H9 (cell line): ENCODE measurements around the gene C1QTNF1. TPM values are rescaled to one million over a fixed set of nuclear protein-coding genes. Genes with fewer than 3 reads are reported as not detected.

Experiments used
- DNase-seq: peaks from one replicate; pipeline ENCODE4 v3.0.0-alpha.2; 2017
- H2AFZ ChIP-seq: one replicate; pipeline ENCODE4 v1.6.1; 2013; ENCODE audit warnings: mild to moderate bottlenecking, low read length, control low read depth, moderate library complexity
- H2AK5ac ChIP-seq: 2 replicates; pipeline ENCODE4 v1.6.1; 2013; ENCODE audit warnings: low read length, control low read depth, mixed read lengths; ENCODE audit not compliant: insufficient read length
- H2BK120ac ChIP-seq: one replicate; pipeline ENCODE4 v1.6.1; 2013; ENCODE audit warnings: low read depth, mild to moderate bottlenecking, low read length, control low read depth, inconsistent platforms; ENCODE audit not compliant: poor library complexity, severe bottlenecking
- H2BK12ac ChIP-seq: 2 replicates; pipeline ENCODE4 v1.6.1; 2013; ENCODE audit warnings: low read length, control low read depth, mixed read lengths, low read depth; ENCODE audit not compliant: insufficient read length
- H2BK15ac ChIP-seq: 2 replicates; pipeline ENCODE4 v1.6.1; 2013; ENCODE audit warnings: low read depth, low read length, control low read depth
- H2BK20ac ChIP-seq: one replicate; pipeline ENCODE4 v1.6.1; 2013; ENCODE audit warnings: low read depth, mild to moderate bottlenecking, low read length, control low read depth, inconsistent platforms; ENCODE audit not compliant: poor library complexity, severe bottlenecking
- H2BK5ac ChIP-seq: 2 replicates; pipeline ENCODE4 v1.6.1; 2013; ENCODE audit warnings: low read length, control low read depth, mixed read lengths; ENCODE audit not compliant: insufficient read length
- H3K14ac ChIP-seq: 2 replicates; pipeline ENCODE4 v1.6.1; 2013; ENCODE audit warnings: low read length, control low read depth; ENCODE audit not compliant: insufficient read depth
- H3K18ac ChIP-seq: 2 replicates; pipeline ENCODE4 v1.6.1; 2013; ENCODE audit warnings: low read depth, mild to moderate bottlenecking, mixed read lengths, low read length, control low read depth; ENCODE audit not compliant: insufficient read length
- H3K23ac ChIP-seq: 2 replicates; pipeline ENCODE4 v1.6.1; 2013; ENCODE audit warnings: low read length, control low read depth, mixed read lengths, low read depth; ENCODE audit not compliant: insufficient read length
- H3K23me2 ChIP-seq: 2 replicates; pipeline ENCODE4 v1.6.1; 2013; ENCODE audit warnings: low read depth, mild to moderate bottlenecking, mixed read lengths, low read length, control low read depth; ENCODE audit not compliant: insufficient read length, poor library complexity, severe bottlenecking
- H3K27ac ChIP-seq: 2 replicates; pipeline ENCODE4 v1.5.1; 2013; ENCODE audit warnings: low read length, control low read depth, mixed read lengths, low read depth; ENCODE audit not compliant: insufficient read length
- H3K27me3 ChIP-seq: 2 replicates; pipeline ENCODE4 v1.6.1; 2013; ENCODE audit warnings: low read length, control low read depth, inconsistent platforms; ENCODE audit not compliant: insufficient read depth
- H3K4ac ChIP-seq: 2 replicates; pipeline ENCODE4 v1.6.1; 2013; ENCODE audit warnings: low read depth, mild to moderate bottlenecking, control low read depth, inconsistent platforms, low read length, moderate library complexity
- H3K4me1 ChIP-seq: 2 replicates; pipeline ENCODE4 v1.6.1; 2013; ENCODE audit warnings: low read length, control low read depth, inconsistent platforms; ENCODE audit not compliant: insufficient read depth
- H3K4me2 ChIP-seq: 2 replicates; pipeline ENCODE4 v1.6.1; 2013; ENCODE audit warnings: low read length, control low read depth, mixed read lengths; ENCODE audit not compliant: insufficient read length, insufficient read depth
- H3K56ac ChIP-seq: 2 replicates; pipeline ENCODE4 v1.6.1; 2013; ENCODE audit warnings: low read depth, mild to moderate bottlenecking, mixed read lengths, low read length, control low read depth; ENCODE audit not compliant: insufficient read length
- H3K79me1 ChIP-seq: 2 replicates; pipeline ENCODE4 v1.6.1; 2013; ENCODE audit warnings: low read depth, mild to moderate bottlenecking, moderate library complexity, low read length, control low read depth, inconsistent platforms; ENCODE audit not compliant: insufficient read depth, poor library complexity, severe bottlenecking
- H3K79me2 ChIP-seq: 2 replicates; pipeline ENCODE4 v1.6.1; 2013; ENCODE audit warnings: low read length, control low read depth, inconsistent platforms; ENCODE audit not compliant: insufficient read depth
- H3K9ac ChIP-seq: 2 replicates; pipeline ENCODE4 v1.6.1; 2013; ENCODE audit warnings: low read length, control low read depth, mixed read lengths; ENCODE audit not compliant: insufficient read length; ENCODE audit errors: extremely low read depth
- H3K9me3 ChIP-seq: one replicate; pipeline ENCODE4 v1.6.1; 2013; ENCODE audit warnings: low read depth, low read length, inconsistent platforms; ENCODE audit not compliant: control insufficient read depth
- H3T11ph ChIP-seq: one replicate; pipeline ENCODE4 v1.6.1; 2013; ENCODE audit warnings: mild to moderate bottlenecking, low read length, control low read depth, inconsistent platforms
- H4K20me1 ChIP-seq: one replicate; pipeline ENCODE4 v1.6.1; 2013; ENCODE audit not compliant: control insufficient read depth, insufficient read length, insufficient read depth
- H4K5ac ChIP-seq: 2 replicates; pipeline ENCODE4 v1.6.1; 2013; ENCODE audit warnings: low read depth, mild to moderate bottlenecking, mixed read lengths, low read length, control low read depth; ENCODE audit not compliant: insufficient read length
- H4K8ac ChIP-seq: replicated peaks from 2 replicates; pipeline ENCODE4 v1.6.1; 2013; ENCODE audit warnings: low read length, control low read depth, mixed read lengths, low read depth; ENCODE audit not compliant: insufficient read length
- H4K91ac ChIP-seq: 2 replicates; pipeline ENCODE4 v1.6.1; 2013; ENCODE audit warnings: low read depth, mild to moderate bottlenecking, moderate library complexity, mixed read lengths, low read length, control low read depth; ENCODE audit not compliant: insufficient read length
- H3K27ac Mint-ChIP-seq, 3 experiments: 2 replicates in 2 of 3; 3 replicates in 1 of 3; pipeline ENCODE4 v1.8.0; 2020 to 2021; ENCODE audit warnings: mixed read lengths in 3 of 3, mild to moderate bottlenecking in 1 of 3, moderate library complexity in 1 of 3
- H3K27me3 Mint-ChIP-seq: 2 replicates; pipeline ENCODE4 v1.8.0; 2021; ENCODE audit warnings: low read depth, mild to moderate bottlenecking, moderate library complexity, mixed read lengths
- H3K36me3 Mint-ChIP-seq, 3 experiments: 2 replicates in 2 of 3; 3 replicates in 1 of 3; pipeline ENCODE4 v1.8.0; 2020 to 2021; ENCODE audit warnings: low read depth in 3 of 3, mixed read lengths in 3 of 3; ENCODE audit not compliant: insufficient read depth in 1 of 3
- H3K4me1 Mint-ChIP-seq, 2 experiments: 2 replicates each; pipeline ENCODE4 v1.8.0; 2020; ENCODE audit warnings: mixed read lengths in 2 of 2
- H3K4me3 Mint-ChIP-seq, 2 experiments: 2 replicates in 1 of 2; 3 replicates in 1 of 2; pipeline ENCODE4 v1.8.0; 2020 to 2021; ENCODE audit warnings: mild to moderate bottlenecking in 2 of 2, mixed read lengths in 2 of 2, moderate library complexity in 1 of 2
- H3K9me3 Mint-ChIP-seq, 2 experiments: 2 replicates in 1 of 2; 3 replicates in 1 of 2; pipeline ENCODE4 v1.8.0; 2020; ENCODE audit warnings: mild to moderate bottlenecking in 2 of 2, mixed read lengths in 2 of 2, moderate library complexity in 1 of 2
- CTCF ChIP-seq: fragments of 200-600 bp; sonication (generic); conservative IDR thresholded peaks from 3 replicates; pipeline ENCODE4 v1.8.0; 2021; ENCODE audit warnings: antibody characterized with exemption, mild to moderate bottlenecking
- WGBS: extraction: QIAGEN DNeasy Blood & Tissue Kit; methylation state at CpG from one replicate; pipeline ENCODE4 v1.1.7; 2013; ENCODE audit warnings: missing lambda C conversion rate, low lambda C conversion rate, mixed read lengths; ENCODE audit not compliant: insufficient read length; ENCODE audit errors: extremely low coverage; 5-methylcytosine and 5-hydroxymethylcytosine counted together
- total RNA-seq: library from RNA; stranded (reverse); gene quantifications from 2 replicates; pipeline ENCODE4 v1.2.1, GENCODE V29; 2021

The C1QTNF1 gene
- total RNA-seq, 1 experiment from 2014 or later = 0.96 TPM

DNA sequence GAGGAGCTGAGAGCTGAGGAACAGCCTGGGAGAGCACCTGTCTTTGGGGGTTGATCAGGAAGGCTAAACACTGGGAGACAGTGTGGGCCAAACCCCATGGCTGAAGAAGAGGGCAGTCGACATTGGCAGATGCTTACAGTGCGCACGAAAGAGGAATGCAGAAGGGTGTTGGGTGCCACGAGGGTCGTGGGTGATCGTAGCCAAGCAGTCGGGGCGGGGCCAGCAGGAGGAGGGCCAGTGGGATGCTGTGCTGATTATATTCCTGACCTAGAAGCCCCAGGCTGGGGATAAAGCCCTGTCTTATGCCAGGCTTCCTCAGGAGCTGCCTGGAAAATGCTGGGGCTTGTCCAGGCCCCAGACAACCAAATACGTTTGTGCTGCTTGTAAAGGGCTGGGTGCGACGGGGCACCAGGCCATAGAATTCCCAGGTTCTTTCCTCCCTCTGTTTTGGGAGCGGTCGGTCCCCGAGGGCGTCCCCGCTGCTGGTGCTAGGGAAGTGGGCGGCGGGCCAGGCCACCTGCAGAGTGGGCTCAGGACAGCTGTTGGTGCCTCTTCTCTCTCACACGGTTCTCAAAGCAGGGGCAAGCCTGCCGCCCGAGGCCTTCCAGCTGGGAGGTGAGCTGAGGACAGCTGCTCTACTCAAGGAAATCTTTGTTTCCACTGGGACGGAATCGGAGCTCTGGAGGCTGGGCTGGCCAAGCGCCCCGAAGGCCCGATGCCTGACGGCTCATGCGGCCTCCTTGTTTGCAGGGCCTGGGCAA lies 10.0 kb downstream of the C1QTNF1 start:
- no peak overlapping the region for H4K5ac ChIP-seq
- no peaks in the 10 kb centered on the region for H4K20me1 ChIP-seq
- no peaks in the 10 kb centered on the region for H3K79me1 ChIP-seq
- no peaks in the 10 kb centered on the region for H3K9me3 Mint-ChIP-seq
- no peak overlapping the region for H2AFZ ChIP-seq
- no peak overlapping the region for H2BK5ac ChIP-seq
- H3K4me2 ChIP-seq = no peak overlapping the region
- no peak overlapping the region for H3K56ac ChIP-seq
- no peak overlapping the region for H2BK12ac ChIP-seq
- no peak overlapping the region for H3T11ph ChIP-seq
- no peak overlapping the region for H2BK15ac ChIP-seq
- H3K18ac ChIP-seq = no peak overlapping the region
- no peaks in the 10 kb centered on the region for H3K4me1 ChIP-seq
- no peak overlapping the region; the same call in 1 of the 2 replicates for H3K14ac ChIP-seq
- H2BK20ac ChIP-seq = no peak overlapping the region
- no peak overlapping the region for H4K8ac ChIP-seq
- no peak for TF ChIP-seq CTCF
- peaks cover 3 to 8% of the 10 kb centered on the region in 2 experiments; a peak in 2 of 4 replicates for H3K4me1 Mint-ChIP-seq
- WGBS = no CpG with 5 or more reads among the region's 28 CpGs
- H3K27me3 ChIP-seq = no peaks in the 10 kb centered on the region
- no peaks in the 10 kb centered on the region for H3K36me3 Mint-ChIP-seq
- no peak overlapping the region for H3K4me3 Mint-ChIP-seq
- no peak overlapping the region for H3K4ac ChIP-seq
- H3K79me2 ChIP-seq = no peaks in the 10 kb centered on the region
- H3K23me2 ChIP-seq = peaks cover 3% of the 10 kb centered on the region
- no peak overlapping the region for H2BK120ac ChIP-seq
- no peak overlapping the region for H2AK5ac ChIP-seq
- peaks cover 87% of the 10 kb centered on the region for H3K27me3 Mint-ChIP-seq
- H4K91ac ChIP-seq = no peak overlapping the region
- no peaks in the 10 kb centered on the region for H3K9me3 ChIP-seq
- H3K23ac ChIP-seq = no peak overlapping the region
- no peak overlapping the region for H3K9ac ChIP-seq
- no peak overlapping the region for H3K27ac ChIP-seq
- DNase-seq = no peak
- no peak overlapping the region for H3K27ac Mint-ChIP-seq
